PC-3 (cell line): ENCODE data around the gene RIC1. TPM values are rescaled to one million over a fixed set of nuclear protein-coding genes. Genes with fewer than 3 reads are reported as not detected.

Experiments used
- ATAC-seq: fragments of 200-7000 bp; cut with Tn5 transposase; 2 replicates; pipeline ENCODE4 v1.9.1; 2020; ENCODE audit warnings: mild to moderate bottlenecking, moderate library complexity
- BruUV-seq: library from RNA; stranded (reverse); fragments of 400-500 nt; replicated peaks from 2 replicates; lab custom pipeline; 2021; lab: Mats Ljungman, UMichigan
- CTCF ChIA-PET: fragments of 300-600 bp; sonication (Branson Sonifier 250); formaldehyde crosslinking; loops from one replicate; lab custom pipeline; 2022; ENCODE audit warnings: antibody characterized with exemption; lab: Charles Lee
- POLR2A ChIA-PET: fragments of 300-600 bp; sonication (Branson Sonifier 250); formaldehyde crosslinking; loops from one replicate; lab custom pipeline; 2022; ENCODE audit warnings: antibody characterized with exemption; ENCODE audit not compliant: unreplicated experiment; lab: Charles Lee
- DNase-seq: peaks from one replicate; pipeline ENCODE4 v3.0.0-alpha.2; 2015
- H2AFZ ChIP-seq: fragments of 300-600 bp; sonication (generic); 2 replicates; pipeline ENCODE4 v1.6.0; 2016; ENCODE audit warnings: antibody characterized with exemption, low read length
- H3F3A ChIP-seq: fragments of 300-600 bp; sonication (generic); one replicate; pipeline ENCODE4 v1.6.0; 2017; ENCODE audit warnings: antibody characterized with exemption, low read length, control low read depth, mild to moderate bottlenecking; ENCODE audit not compliant: unreplicated experiment
- H3K27ac ChIP-seq: fragments of 300-600 bp; sonication (generic); 2 replicates; pipeline ENCODE4 v1.5.1; 2016; ENCODE audit warnings: mild to moderate bottlenecking, low read length
- H3K27me3 ChIP-seq: fragments of 300-600 bp; sonication (generic); 2 replicates; pipeline ENCODE4 v1.6.1; 2016; ENCODE audit warnings: low read length, mixed read lengths
- H3K36me3 ChIP-seq: fragments of 300-600 bp; sonication (generic); 2 replicates; pipeline ENCODE4 v1.6.1; 2016; ENCODE audit warnings: low read depth, mixed run types, low read length, mixed read lengths
- H3K4me1 ChIP-seq: fragments of 300-600 bp; sonication (generic); 2 replicates; pipeline ENCODE4 v1.5.1; 2016; ENCODE audit warnings: low read length; ENCODE audit not compliant: insufficient read depth
- H3K4me2 ChIP-seq: fragments of 300-600 bp; sonication (generic); 2 replicates; pipeline ENCODE4 v1.6.0; 2016; ENCODE audit warnings: low read length
- H3K4me3 ChIP-seq: fragments of 300-600 bp; sonication (generic); 2 replicates; pipeline ENCODE4 v1.5.1; 2016; ENCODE audit warnings: mild to moderate bottlenecking, low read length, mixed read lengths
- H3K79me2 ChIP-seq: fragments of 300-600 bp; sonication (generic); 2 replicates; pipeline ENCODE4 v1.6.1; 2017; ENCODE audit warnings: low read length, mixed read lengths
- H3K9ac ChIP-seq: fragments of 300-600 bp; sonication (generic); 2 replicates; pipeline ENCODE4 v1.6.0; 2016; ENCODE audit warnings: mild to moderate bottlenecking, low read length
- H3K9me2 ChIP-seq: fragments of 300-600 bp; sonication (generic); replicated peaks from 2 replicates; pipeline ENCODE4 v1.6.1; 2016; ENCODE audit warnings: mixed run types, low read length, mixed read lengths
- H3K9me3 ChIP-seq: fragments of 300-600 bp; sonication (generic); 2 replicates; pipeline ENCODE4 v1.6.1; 2016; ENCODE audit warnings: low read length, mixed read lengths
- H4K20me1 ChIP-seq: fragments of 300-600 bp; sonication (generic); 2 replicates; pipeline ENCODE4 v1.6.1; 2016; ENCODE audit warnings: low read length, mixed read lengths
- CTCF ChIP-seq: fragments of 300-600 bp; sonication (generic); conservative IDR thresholded peaks from 2 replicates; pipeline ENCODE4 v1.5.1; 2017; ENCODE audit warnings: antibody characterized with exemption, low read depth, mild to moderate bottlenecking, low read length
- EZH2 ChIP-seq: fragments of 300-600 bp; sonication (generic); IDR thresholded peaks from one replicate; pipeline ENCODE4 v1.6.1; 2017; ENCODE audit warnings: antibody characterized with exemption, mild to moderate bottlenecking, low read length; ENCODE audit not compliant: unreplicated experiment
- EZH2phosphoT487 ChIP-seq: fragments of 300-600 bp; sonication (generic); IDR thresholded peaks from 2 replicates; pipeline ENCODE4 v1.6.1; 2018; ENCODE audit warnings: mild to moderate bottlenecking, antibody characterized with exemption, low read length, borderline replicate concordance
- intact Hi-C: fragments of 100-400 bp; cut with micrococcal nuclease; formaldehyde crosslinking; loops from 2 replicates; pipeline ENCODE4 v1.9.0; 2023
- total RNA-seq: library from RNA; depleted of rRNA; stranded (reverse); fragments of >200 nt; gene quantifications from 2 replicates; pipeline ENCODE4 v1.2.3, GENCODE V29; 2014

Gene RIC1
- total RNA-seq, 1 experiment from 2014 or later = 16.0 TPM

- no peaks in the 10 kb centered on the region for H4K20me1 ChIP-seq
- H3F3A ChIP-seq = no peaks in the 10 kb centered on the region
- no peaks in the 10 kb centered on the region for H3K9me3 ChIP-seq
- no peak overlapping the region for H2AFZ ChIP-seq
- ChIA-PET CTCF (no interaction called here), POLR2A (no interaction called here)
- intact Hi-C loops = no loop called here
- ATAC-seq = no peak
- H3K9ac ChIP-seq = no peak overlapping the region
- H3K79me2 ChIP-seq = no peaks in the 10 kb centered on the region
- DNase-seq = no peak
- no peak overlapping the region for H3K4me2 ChIP-seq
- no peak for TF ChIP-seq CTCF
- no peak for TF ChIP-seq EZH2phosphoT487
- H3K36me3 ChIP-seq = peaks cover 3% of the 10 kb centered on the region; the same call in 1 of the 2 replicates
- BruUV-seq = no TSS peak
- H3K9me2 ChIP-seq = no peaks in the 10 kb centered on the region
- H3K27ac ChIP-seq = no peak overlapping the region
- H3K4me3 ChIP-seq = no peak overlapping the region
- no peaks in the 10 kb centered on the region for H3K4me1 ChIP-seq
- no peaks in the 10 kb centered on the region for H3K27me3 ChIP-seq
Measured at GRCh38 chr9:5749306-5749705, 120.4 kb downstream of the RIC1 start.

GRCh38 chr9:5750569-5750968 lies 121.7 kb downstream of the RIC1 start:
- BruUV-seq = no TSS peak
- TF ChIP-seq EZH2phosphoT487 (no peak), EZH2 (no peak), CTCF (no peak)
- CTCF ChIA-PET = no interaction called here
- H3K9me2 ChIP-seq = no peaks in the 10 kb centered on the region
- H3K4me3 ChIP-seq = no peak overlapping the region
- H3K36me3 ChIP-seq = peaks cover 3% of the 10 kb centered on the region; the same call in 1 of the 2 replicates
- no peaks in the 10 kb centered on the region for H3F3A ChIP-seq
- intact Hi-C loops = no loop called here
- H3K9ac ChIP-seq = no peak overlapping the region
- no peaks in the 10 kb centered on the region for H3K4me1 ChIP-seq
- no peak overlapping the region for H3K27ac ChIP-seq
- no peaks in the 10 kb centered on the region for H4K20me1 ChIP-seq
- H3K79me2 ChIP-seq = no peaks in the 10 kb centered on the region
- no peak overlapping the region for H2AFZ ChIP-seq
- H3K27me3 ChIP-seq = no peaks in the 10 kb centered on the region
- ATAC-seq (no peak), DNase-seq (no peak)
- H3K9me3 ChIP-seq = no peaks in the 10 kb centered on the region
- H3K4me2 ChIP-seq = no peak overlapping the region
- POLR2A ChIA-PET = no interaction called here

GRCh38 chr9:5756633-5757032 lies 127.7 kb downstream of the RIC1 start:
- Histone ChIP-seq H3K9ac (no peak overlapping the region), H3K4me3 (no peak overlapping the region), H3F3A (no peaks in the 10 kb centered on the region), H3K9me2 (no peaks in the 10 kb centered on the region), H3K9me3 (no peaks in the 10 kb centered on the region), H3K36me3 (no peaks in the 10 kb centered on the region), H3K27me3 (no peaks in the 10 kb centered on the region), H3K4me2 (no peak overlapping the region), H4K20me1 (no peaks in the 10 kb centered on the region), H2AFZ (no peak overlapping the region), H3K4me1 (peaks cover 16% of the 10 kb centered on the region), H3K79me2 (no peaks in the 10 kb centered on the region), H3K27ac (no peak overlapping the region)
- DNase-seq (no peak), ATAC-seq (no peak)
- ChIA-PET CTCF (no interaction called here), POLR2A (no interaction called here)
- BruUV-seq = no TSS peak
- intact Hi-C loops = no loop called here
- TF ChIP-seq CTCF (no peak), EZH2 (no peak), EZH2phosphoT487 (no peak)
